C1 segment of cervical spinal cord (tissue), 14 donors: Measurements from ENCODE around the gene ZBP1.
"Not testable (repeated sequence)": the region's sequence is repeated elsewhere in the genome, so short reads cannot be mapped to it uniquely, and the experiment has no call there.

ENCODE experiments used
- DNase-seq, 14 donors: peaks; one replicate each; lab custom pipeline; 2025; lab: John Stamatoyannopoulos, UW

ZBP1 gene

GRCh38 chr20:57647933-57648785 lies 27.9 kb upstream of the ZBP1 start:
- DNase-seq: no peak

- no peak for DNase-seq
Observed at GRCh38 chr20:57647006-57647932, 27.0 kb upstream of the ZBP1 start.

GRCh38 chr20:57638895-57639236 lies 18.6 kb upstream of the ZBP1 start:
- no peak for DNase-seq

GRCh38 chr20:57638173-57638894 lies 18.1 kb upstream of the ZBP1 start:
- DNase-seq: no peak

GRCh38 chr20:57633945-57634491 lies 13.8 kb upstream of the ZBP1 start:
- no peak for DNase-seq

GRCh38 chr20:57632286-57632685 lies 12.1 kb upstream of the ZBP1 start:
- DNase-seq: no peak

- DNase-seq: no peak
Observed at GRCh38 chr20:57630061-57630460, 9.8 kb upstream of the ZBP1 start.

GRCh38 chr20:57629491-57629901 lies 9.3 kb upstream of the ZBP1 start:
- not testable (repeated sequence) for DNase-seq

- DNase-seq: not testable (repeated sequence)
Observed at GRCh38 chr20:57628962-57629308, 8.7 kb upstream of the ZBP1 start.

GRCh38 chr20:57628047-57628961 lies 8.1 kb upstream of the ZBP1 start:
- DNase-seq: peak in 2 of 14 donors; percentile 8 to 27

- no peak for DNase-seq
Observed at GRCh38 chr20:57627339-57627738, 7.1 kb upstream of the ZBP1 start.

GRCh38 chr20:57625978-57626377 lies 5.8 kb upstream of the ZBP1 start:
- DNase-seq: no peak

GRCh38 chr20:57625181-57625958 lies 5.1 kb upstream of the ZBP1 start:
- no peak for DNase-seq

- no peak for DNase-seq
Observed at GRCh38 chr20:57624124-57624523, 3.9 kb upstream of the ZBP1 start.

GRCh38 chr20:57622579-57623381 lies 2.6 kb upstream of the ZBP1 start:
- DNase-seq: no peak

GRCh38 chr20:57622201-57622570 lies 2.0 kb upstream of the ZBP1 start:
- no peak for DNase-seq

GRCh38 chr20:57621421-57622200 lies 1.4 kb upstream of the ZBP1 start:
- no peak for DNase-seq

- DNase-seq: no peak
Observed at GRCh38 chr20:57620999-57621398, 773 bp upstream of the ZBP1 start.
